HG03139 (cell line): ENCODE data around the gene HCFC1.

ENCODE experiments used
- ATAC-seq: cut with Tn5 transposase; IDR thresholded peaks from one replicate; pipeline ENCODE4 v1.9.1; 2021; ENCODE audit not compliant: unreplicated experiment

Gene HCFC1

GRCh38 chrX:153906126-153906917, 65.3 kb downstream of the HCFC1 start:
- ATAC-seq = no peak

- ATAC-seq = no peak
Measured at GRCh38 chrX:153905481-153906095, 66.0 kb downstream of the HCFC1 start.

GRCh38 chrX:153903991-153904957, 67.3 kb downstream of the HCFC1 start, which contains the start of gene AVPR2:
Gene AVPR2 (plus strand): TSS chrX:153904673. CDS start chrX:153905146, 473 bp downstream.
- ATAC-seq = no peak

DNA sequence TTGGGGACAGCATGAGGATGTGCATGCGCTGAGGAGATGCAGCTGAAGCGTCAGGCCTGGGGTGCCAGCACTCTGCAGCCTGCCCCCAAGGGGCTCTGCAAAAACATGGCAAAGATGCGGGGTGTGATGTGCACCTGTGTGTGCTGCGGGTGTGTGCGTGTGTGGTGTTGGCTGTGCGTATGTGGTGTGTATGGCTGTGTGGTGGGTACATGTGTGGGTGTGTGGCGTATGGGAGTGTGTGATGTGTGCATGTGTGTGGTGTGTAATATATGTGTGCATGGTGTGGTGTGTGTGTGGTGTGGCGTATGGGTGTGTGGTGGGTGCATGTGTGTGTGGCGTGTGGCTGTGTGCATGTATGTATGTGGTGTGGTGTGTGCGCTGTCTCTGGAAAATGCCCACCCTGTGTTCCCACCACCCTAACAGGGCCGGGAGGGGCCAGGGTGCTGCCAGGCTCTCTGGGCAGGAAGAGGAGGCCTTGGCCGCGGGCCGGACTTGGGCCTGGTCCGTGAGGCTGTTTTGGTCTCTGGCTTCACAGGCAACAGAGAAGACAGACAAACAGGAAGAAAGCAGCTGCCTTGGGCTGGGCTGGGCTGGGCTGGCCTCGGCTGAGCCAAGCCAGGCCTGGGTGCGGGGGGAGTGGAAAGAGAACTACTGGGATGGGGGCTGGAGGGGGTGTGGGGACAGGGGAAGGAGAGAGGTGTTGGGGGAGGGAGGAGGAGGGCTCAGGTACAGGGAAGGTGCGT, 68.2 kb downstream of the HCFC1 start:
- no peak for ATAC-seq

GRCh38 chrX:153902385-153902784, 69.2 kb downstream of the HCFC1 start:
- no peak for ATAC-seq

DNA sequence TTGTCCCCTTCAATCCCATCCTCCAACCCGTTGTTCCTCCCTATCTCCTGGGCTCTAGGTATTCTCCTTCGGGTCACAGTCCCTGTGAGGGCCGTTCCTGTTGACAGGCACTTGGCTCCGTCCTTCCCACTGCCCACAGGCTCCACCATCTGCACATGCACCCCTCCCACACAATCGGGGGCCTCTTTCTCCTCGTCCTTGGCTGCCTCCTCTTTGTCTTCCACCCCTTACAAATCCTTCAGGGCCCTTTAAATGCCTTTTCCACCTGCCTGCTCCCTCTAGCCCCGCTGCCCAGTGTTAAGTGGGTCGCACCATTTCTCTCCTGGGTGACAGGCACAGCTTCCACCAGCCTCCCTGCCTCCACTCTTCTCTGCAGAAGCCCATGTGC, 69.9 kb downstream of the HCFC1 start:
- no peak for ATAC-seq

- ATAC-seq = no peak
Measured at GRCh38 chrX:153900831-153901752, 70.5 kb downstream of the HCFC1 start.

DNA sequence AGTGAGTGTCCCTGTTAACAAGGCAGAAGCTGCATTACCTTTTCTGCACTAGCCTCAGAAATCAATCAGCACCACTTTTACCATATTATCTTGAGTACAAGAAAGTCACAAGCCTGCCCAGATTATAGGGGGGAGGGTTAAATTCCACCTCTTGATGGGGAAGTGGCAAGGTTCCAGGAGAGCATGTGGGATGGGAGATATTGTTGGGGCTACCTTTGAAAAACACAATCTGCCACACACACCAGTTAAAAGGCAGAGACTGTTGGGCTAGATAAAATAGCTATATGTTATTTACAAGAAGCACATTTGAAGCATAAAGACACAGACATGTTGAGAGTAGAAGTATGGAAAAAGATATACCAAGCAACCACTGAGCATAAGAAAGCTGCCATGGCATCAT, 73.7 kb downstream of the HCFC1 start:
- ATAC-seq = no peak
